ENCODE data around the gene NSFL1C.
"Not testable (repeated sequence)": the region's sequence is repeated elsewhere in the genome, so short reads cannot be mapped to it uniquely, and the experiment has no call there.

NSFL1C gene

GRCh38 chr20:1466211-1467081 lies at the start of gene NSFL1C:
Gene NSFL1C (minus strand): TSS chr20:1466849. CDS start chr20:1466824, 25 bp downstream.
- DNase-seq = peak; percentile 95

GRCh38 chr20:1513801-1514200 lies 47.2 kb upstream of the NSFL1C start:
- no peak for DNase-seq

GRCh38 chr20:1509237-1509636 lies 42.6 kb upstream of the NSFL1C start:
- peak; percentile 4 for DNase-seq

GRCh38 chr20:1508574-1508973 lies 41.9 kb upstream of the NSFL1C start:
- DNase-seq = no peak

- no peak for DNase-seq
Measured at GRCh38 chr20:1507276-1507675, 40.6 kb upstream of the NSFL1C start.

- no peak for DNase-seq
Measured at GRCh38 chr20:1505871-1506270, 39.2 kb upstream of the NSFL1C start.

- no peak for DNase-seq
Measured at GRCh38 chr20:1505361-1505760, 38.7 kb upstream of the NSFL1C start.

- DNase-seq = peak; percentile 65
Measured at GRCh38 chr20:1503564-1504227, 37.0 kb upstream of the NSFL1C start.

GRCh38 chr20:1500496-1500895 lies 33.8 kb upstream of the NSFL1C start:
- no peak for DNase-seq

GRCh38 chr20:1499528-1500420 lies 33.1 kb upstream of the NSFL1C start:
- DNase-seq = no peak

GRCh38 chr20:1497371-1497770 lies 30.7 kb upstream of the NSFL1C start:
- not testable (repeated sequence) for DNase-seq

GRCh38 chr20:1496930-1497329 lies 30.3 kb upstream of the NSFL1C start:
- DNase-seq = no peak

GRCh38 chr20:1494436-1494835 lies 27.8 kb upstream of the NSFL1C start:
- no peak for DNase-seq

- no peak for DNase-seq
Measured at GRCh38 chr20:1493536-1493935, 26.9 kb upstream of the NSFL1C start.

- DNase-seq = no peak
Measured at GRCh38 chr20:1491860-1492642, 25.4 kb upstream of the NSFL1C start.

GRCh38 chr20:1491281-1491840 lies 24.7 kb upstream of the NSFL1C start, which contains the start of gene SIRPB2:
Gene SIRPB2 (minus strand): TSS chr20:1491420. CDS start chr20:1491359, 61 bp downstream.
- no peak for DNase-seq

- no peak for DNase-seq
Measured at GRCh38 chr20:1490643-1491195, 24.1 kb upstream of the NSFL1C start.

GRCh38 chr20:1489764-1490436 lies 23.3 kb upstream of the NSFL1C start:
- DNase-seq = no peak

- no peak for DNase-seq
Measured at GRCh38 chr20:1489325-1489724, 22.7 kb upstream of the NSFL1C start.

- DNase-seq = no peak
Measured at GRCh38 chr20:1486566-1486965, 19.9 kb upstream of the NSFL1C start.
